Urothelium cell line (cell line): ENCODE results near the gene SLAIN2.
A peak's percentile ranks its signal among the peaks of the same experiment; 100 is the strongest.

ENCODE experiments used
- DNase-seq: peaks from one replicate; pipeline ENCODE4 v3.0.0; 2011; ENCODE audit warnings: low spot score, mixed read lengths
- FAIRE-seq: peaks from 2 replicates; lab custom pipeline; 2011; peaks lifted over from hg19 to GRCh38; lab: Jason Lieb, UNC

Gene SLAIN2

DNA sequence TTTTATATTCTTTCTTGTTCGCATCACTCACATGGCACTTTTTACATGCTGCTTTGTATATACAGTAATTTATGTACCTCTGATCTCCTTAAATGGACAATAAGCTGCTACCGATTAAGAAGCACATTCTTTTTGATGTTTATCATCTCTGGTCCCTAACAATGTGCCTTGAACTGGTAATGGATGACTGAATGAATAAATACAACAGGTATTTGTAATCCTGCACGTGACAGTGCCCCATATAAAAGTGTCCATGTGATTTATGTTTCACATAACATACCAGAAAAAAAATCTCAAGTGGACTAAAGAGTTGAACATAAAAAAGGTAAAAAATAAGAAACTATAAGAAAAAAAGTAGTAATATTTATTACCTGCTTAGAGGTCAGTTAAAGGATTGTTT, 7.7 kb upstream of the SLAIN2 start:
- no peak for FAIRE-seq
- DNase-seq, result no peak

DNA sequence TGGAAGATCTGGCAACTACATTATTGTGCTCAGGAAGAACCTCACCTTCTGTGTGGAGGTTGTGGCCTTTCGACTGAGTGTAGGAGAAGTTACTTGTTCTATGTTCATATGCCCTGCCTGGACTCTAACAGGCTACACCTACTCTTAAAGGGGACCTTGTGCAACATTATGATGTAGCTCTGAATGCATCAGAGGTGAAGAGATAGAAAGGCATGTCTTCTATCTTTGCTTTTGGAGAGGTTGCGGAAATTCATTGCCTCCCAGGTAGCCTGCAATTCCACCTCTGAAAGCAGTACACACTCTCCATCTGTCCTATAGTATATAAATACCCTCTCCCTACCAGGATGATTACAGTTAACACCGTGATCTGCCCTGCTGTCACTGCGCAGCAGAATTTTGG, 7.1 kb upstream of the SLAIN2 start:
- DNase-seq (no peak), FAIRE-seq (peak; percentile 61)

DNA sequence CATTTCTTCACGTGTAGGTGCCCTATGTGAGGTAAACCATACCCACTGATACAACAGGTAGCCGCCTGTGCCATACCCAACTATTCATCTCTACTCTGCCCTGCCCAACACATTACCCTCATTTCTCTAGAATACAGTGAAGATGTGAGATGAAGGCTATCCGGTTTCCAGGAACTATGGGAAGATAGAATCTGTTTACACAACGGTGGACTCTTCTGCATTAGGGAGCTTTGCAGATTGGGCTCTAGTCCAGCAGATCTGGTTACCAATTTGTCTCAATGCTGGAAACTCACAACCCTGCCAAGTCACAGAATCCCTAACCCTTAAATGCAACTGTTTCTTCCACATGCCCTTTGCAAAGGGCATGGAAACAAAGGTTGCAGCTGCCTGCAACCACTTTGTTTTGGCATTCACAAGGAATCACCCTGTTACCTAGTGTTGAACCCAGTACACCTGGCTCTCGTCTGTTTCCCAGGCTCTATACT, 6.4 kb upstream of the SLAIN2 start:
- DNase-seq (no peak), FAIRE-seq (no peak)

DNA sequence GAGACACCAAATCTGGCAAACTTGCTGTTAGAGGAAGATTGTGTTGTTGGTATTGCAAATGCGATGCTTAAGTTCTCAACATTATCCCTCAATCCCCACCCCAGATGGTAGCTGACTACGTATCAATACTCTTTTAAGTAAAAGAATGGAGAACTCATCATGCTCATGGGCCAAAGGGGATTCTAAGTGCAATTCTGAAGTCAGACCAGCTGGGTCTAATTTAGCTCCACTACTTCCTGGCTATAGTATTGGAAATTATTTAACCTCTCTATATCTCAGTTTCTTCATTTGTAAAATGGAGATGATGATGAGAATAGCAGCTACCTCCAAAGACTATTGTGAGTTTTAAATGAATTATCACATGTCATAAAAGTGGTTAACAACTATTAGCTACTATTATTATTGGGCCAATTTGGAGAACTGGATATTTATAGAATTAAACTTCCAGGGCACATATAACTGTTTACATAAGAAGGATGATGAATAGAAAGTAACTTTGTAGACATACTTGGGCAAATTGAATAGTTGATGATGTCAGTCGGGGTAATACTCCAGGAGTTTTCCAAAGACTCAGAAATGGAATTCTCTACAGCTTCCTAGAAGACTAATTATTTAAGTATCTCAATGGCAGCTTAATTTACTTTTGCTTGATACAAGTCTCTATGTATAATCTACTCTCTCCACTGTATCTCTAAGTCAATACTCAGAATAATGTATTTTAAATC, 5.0 kb upstream of the SLAIN2 start:
- no peak for FAIRE-seq
- DNase-seq, result no peak

DNA sequence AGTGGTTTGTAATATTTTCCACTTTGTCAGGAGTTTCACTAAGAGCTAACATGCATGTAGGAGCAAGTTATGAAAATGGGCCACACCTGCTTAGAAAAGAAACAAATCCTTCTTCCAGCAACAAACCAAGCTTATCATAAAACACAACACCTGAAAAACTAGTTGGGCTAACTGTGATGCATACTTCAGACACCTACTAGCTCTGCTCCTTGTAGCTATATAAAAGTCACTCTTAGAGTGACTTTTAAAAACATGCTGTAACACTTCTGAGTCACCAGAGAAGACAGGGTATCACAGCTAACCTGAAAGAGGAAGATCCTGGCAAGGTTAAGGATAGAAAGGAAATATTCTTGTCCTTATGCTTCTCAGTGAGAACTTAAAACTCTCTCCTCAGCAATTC, 3.6 kb upstream of the SLAIN2 start:
- FAIRE-seq, result no peak

DNA sequence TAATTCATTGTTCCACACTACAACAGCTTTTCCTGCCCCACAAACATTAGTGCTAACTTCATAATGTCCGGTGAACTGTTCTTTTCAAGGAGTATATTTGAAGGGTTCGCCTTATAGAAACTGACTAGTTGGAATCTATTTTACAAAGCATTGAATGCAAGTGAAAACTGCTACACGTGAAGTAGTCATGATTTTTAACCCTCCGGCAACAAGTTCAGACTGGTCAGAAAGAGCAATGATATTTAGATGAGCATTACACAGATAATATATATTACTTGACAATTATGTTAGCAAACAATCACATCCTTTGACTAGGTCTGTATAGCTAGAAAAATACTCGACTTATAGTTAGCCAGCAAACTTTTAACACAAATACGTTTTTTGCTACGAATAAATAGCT, 1.7 kb upstream of the SLAIN2 start:
- no peak for FAIRE-seq
- DNase-seq, result no peak

More for the DNA sequence above, 3.6 kb upstream of the SLAIN2 start:
- no peak for DNase-seq

DNA sequence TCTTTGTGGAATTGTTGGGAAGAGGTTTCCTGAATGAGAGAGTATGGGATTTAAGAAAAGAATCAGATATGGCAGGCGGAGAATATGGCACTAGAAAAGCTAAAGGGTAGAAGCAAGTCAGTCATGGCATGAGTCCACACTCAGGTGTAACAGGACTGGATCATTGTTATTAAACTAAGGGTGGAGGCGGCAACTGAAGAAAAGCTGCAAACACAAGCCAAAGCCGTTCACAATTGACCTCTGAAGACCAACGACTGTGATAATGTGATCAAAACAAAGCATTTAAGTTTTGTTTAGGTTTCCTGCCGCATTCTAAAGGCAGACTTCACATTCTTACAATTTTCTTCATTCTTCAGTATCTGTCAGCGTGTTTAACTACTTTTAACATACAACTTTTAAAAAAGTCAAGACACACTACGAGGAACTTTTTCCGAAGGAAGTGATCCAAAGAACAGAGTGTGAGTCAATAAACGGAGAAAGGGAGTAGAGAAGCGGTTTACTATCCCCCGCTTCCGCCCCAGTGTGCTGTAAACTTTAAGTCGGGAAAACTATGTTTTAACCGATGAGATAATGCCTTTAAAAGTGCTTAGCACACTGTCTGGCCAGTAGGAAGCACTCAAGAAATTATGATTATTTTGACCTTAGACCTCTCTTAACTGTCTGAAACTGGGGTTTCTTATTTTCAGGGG, 909 bp upstream of the SLAIN2 start:
- FAIRE-seq, result no peak
- peak; percentile 50 for DNase-seq

DNA sequence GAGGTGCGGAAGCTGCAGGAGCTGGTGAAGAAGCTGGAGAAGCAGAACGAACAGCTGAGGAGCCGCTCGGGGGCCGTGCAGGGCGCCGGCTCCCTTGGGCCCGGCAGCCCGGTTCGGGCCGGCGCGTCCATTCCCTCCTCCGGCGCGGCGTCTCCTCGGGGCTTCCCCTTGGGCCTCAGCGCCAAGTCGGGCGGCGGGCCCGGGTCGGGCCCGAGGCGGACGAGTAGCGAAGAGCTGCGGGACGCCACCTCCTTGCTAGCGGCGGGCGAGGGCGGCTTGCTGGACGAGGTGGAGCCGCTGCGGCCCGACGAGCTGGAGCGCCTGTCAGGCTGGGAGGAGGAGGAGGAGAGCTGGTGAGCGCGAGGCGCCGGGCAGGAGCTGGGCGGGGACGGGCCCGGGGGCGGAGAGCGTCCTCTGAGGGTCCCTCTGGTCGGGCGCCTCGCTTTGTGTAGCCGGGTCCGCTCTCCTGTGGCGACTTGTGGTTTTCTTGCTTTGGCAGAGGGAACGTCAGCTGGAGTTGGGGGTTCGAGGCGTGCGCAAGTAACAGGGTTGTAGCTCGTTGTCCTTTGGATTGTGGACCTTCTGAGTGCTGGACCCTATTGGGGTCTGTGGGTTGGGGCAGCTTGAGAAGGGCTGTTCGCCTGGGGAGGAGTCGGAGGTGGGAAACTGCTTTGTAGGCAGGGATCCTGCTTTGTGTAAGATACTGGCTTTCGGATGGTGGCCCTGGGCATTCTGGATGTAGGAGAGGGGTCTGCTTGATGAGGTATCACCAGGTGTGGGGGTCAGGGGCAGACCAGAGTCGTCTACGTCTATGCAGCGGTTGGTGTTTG, 662 bp downstream of the SLAIN2 start:
- DNase-seq (peak; percentile 64), FAIRE-seq (no peak)

DNA sequence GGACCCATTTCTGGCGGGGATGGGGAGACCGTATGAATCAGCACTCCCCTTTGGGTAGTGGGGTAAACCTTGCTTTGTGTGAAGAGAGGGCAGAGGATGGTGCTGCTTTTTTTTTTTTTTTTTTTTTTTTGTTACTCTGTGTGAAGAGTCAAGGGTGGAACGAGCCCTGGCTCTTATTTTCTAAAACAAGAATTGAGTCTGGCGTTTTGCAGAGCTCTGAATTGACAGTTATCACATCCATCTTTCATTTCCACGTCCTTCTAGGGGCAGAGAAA, 1.2 kb downstream of the SLAIN2 start:
- FAIRE-seq, result no peak
- no peak for DNase-seq

DNA sequence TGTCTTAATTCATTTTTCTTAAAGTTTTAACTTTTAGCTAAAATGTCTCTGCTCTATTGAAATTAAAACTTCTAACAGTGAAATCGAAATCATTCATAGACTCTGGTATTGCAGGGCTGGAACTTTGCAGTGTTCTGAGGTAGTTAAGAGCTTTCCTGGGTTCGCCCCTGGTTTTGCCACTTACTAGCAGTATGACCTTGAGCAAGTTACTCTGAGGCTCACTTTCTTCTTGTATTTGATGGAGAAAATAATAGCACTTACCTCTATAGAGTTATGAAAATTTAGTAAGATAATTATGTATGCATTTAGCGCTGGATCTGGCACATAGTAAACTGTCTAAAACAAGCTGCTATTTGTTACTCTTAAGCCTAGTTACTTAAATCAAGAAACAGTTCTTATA, 1.7 kb downstream of the SLAIN2 start:
- DNase-seq, result no peak
- FAIRE-seq, result no peak

DNA sequence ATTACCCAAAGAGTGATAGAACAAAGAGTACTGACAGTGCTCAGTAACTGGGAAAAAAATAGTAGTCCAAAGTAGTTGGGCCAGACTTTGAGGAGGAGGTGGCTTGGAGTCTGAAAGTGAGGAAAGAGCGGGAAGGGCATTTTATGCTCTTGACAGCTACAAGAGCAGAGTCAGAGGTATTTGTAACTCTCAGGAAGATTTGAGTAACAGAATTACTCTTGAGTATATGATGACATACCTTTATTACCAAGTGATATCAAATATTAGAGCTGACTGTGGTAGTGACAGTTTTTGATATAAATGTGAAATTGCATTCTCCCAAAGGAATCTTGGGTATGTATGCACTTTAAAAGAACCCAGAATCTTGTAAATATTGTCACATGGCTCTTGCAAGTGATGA, 2.2 kb downstream of the SLAIN2 start:
- FAIRE-seq, result no peak
- no peak for DNase-seq

DNA sequence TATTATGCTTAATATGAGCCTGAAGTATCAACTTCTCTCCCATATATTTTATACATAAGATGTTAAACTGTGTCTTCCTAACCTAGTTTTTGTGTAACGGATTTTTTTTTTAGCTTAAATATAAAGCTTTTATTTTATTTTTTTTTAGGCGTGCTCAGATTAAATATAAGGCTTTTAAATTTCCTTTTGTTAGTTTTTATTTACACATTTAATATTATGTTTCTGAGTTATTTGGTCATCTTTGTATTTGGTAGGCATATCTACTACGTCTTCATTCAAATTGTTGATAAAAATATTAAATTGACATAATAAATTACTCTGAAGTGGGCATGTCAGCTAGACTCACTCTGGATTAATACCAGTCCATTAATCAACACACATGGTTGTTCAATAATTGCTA, 4.2 kb downstream of the SLAIN2 start:
- FAIRE-seq, result no peak
- no peak for DNase-seq

DNA sequence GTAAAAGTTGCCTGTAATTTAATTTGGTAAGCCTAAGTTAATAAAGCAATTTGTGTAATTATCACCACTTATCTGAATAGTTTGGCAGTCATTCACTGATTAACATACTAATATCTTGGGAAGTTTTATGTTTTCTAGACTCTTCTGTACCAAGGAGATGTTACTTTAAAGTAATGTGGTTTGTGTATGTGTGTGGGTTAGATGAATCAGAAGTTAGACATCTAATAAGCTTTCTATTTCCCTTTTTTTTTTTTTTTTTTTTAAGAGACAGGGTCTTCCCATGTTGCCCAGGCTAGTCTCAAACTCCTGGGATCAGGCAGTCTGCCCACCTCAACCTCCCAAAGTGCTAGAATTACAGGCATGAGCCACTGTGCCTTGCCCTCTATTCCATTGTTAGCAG, 5.3 kb downstream of the SLAIN2 start:
- no peak for FAIRE-seq
- no peak for DNase-seq

DNA sequence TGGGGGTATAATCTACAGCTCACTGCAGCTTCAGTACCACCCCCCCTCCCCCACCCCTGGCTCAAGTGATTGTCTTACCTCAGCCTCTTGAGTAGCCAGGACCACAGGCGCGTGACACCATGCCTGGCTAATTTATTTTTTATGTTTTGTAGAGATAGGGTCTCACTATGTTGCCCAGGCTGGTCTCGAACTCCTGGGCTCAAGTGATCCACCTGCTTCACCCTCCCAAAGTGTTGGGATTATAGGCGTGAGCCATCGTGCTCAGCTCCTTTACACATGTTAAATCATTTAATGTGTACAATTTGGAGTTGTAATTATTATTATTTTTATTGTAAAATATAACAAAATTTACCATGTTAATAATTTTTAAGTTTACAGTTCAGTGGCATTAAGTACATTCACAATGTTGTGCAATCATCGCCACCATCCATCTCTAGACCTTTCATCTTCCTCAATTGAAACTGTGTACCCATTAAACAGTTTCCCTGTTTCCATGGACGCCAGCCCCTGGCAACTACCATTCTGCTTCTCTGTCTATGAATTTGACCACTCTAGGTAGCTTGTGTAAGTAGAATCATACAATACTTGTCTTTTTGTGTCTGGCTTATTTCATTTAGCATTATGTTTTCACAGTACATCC, 6.1 kb downstream of the SLAIN2 start:
- FAIRE-seq (no peak), DNase-seq (no peak)

DNA sequence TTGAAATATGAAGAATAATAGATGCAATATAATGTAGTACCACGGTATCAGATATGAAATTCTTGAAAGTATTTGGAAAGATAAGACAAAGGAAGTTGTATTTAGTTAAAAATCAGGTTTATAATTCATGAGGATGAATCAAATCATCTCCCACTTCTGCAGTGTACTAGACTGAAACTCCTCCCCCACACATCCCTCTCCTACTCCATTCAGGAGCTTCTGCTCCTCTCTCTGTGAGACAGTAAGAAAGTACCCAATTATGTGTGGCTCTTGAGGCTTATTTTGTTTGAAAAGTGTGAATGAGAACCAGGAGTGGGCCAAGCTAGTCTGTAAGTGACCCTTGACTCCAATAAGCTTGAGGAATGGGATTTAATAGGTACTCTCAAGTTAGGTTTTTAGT, 9.5 kb downstream of the SLAIN2 start:
- FAIRE-seq (no peak), DNase-seq (no peak)

DNA sequence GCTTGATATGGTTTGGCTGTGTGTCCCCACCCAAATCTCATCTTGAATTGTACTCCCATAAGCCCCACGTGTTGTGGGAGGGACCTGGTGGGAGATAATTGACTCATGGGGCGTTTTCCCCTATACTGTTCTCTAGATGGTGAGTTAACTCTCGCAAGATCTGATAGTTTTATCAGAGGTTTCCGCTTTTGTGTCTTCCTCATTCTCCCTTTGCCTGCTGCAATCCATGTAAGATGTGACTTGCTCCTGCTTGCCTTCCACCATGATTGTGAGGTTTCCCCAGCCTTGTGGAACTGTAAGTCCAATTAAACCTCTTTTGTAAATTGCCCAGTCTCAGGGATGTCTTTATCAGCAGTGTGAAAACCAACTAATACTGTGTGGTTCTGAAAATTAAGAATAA, 11.5 kb downstream of the SLAIN2 start:
- DNase-seq (no peak), FAIRE-seq (no peak)

DNA sequence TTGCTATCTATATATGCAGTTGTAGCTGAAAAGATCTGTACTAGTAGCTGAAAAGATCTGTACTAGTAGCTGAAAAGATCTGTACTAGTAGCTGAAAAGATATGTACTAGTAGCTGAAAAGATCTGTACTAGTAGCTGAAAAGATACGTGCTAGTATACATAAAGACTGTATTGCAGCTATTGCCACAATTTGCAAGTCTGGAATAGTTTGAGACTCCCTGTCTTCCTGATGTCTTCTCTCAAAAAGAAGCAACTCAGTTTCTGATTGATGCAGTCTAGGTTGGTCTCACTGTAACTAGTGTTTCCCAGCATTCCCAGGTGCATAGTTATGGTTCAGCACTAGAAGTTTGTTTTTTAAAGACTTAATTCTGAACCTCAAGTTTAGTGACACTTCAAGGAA, 15.0 kb downstream of the SLAIN2 start:
- FAIRE-seq (peak; percentile 56), DNase-seq (no peak)

DNA sequence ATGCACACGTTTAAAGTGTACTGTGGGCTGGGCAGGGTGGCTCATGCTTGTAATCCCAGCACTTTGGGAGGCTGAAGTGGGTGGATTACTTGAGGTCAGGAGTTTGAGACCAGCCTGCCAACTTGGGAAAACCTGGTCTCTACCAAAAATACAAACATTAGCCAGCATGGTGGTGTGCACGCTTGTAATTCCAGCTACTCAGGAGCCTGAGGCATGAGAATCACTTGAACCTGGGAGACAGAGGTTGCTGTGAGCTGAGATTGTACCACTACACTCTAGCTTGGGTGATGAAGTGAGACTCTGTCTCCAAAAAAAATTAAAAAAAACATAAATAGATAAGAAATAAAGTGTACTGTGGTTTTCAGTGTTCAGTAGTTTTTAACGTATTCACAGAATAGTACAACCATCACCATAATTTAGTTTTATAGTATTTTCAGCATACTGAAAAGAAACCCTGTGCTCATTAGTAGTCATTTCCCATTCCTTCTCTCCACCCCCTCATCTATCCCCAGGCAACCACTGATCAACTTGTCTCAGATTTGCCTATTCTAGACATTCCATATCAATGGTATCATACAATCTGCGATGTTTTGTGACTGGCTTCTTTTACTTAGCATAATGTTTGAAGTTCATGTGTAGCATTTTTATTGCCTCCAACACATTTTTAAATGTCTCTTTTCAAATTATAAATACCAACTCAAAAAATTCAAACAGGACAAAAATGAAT, 19.1 kb downstream of the SLAIN2 start:
- DNase-seq (peak; percentile 13), FAIRE-seq (peak; percentile 71)

DNA sequence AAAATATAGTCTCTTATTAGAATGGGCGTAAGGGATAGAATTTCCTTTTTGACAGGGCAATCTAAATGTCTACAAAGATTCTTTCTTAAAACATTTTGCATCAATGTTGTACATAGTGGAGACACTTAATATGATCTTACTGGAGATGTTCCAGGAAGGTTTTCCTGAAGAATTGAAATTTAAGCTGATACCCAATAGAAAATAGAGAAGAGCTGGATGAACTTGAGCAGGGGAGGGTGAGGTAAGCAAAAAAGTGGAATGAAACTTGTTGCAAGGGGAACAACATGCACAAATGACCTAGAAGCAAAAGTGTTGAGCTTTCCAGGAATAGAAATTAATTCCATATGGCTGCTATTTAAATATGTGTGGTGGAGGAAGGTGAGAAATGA, 19.7 kb downstream of the SLAIN2 start:
- FAIRE-seq (no peak), DNase-seq (no peak)

DNA sequence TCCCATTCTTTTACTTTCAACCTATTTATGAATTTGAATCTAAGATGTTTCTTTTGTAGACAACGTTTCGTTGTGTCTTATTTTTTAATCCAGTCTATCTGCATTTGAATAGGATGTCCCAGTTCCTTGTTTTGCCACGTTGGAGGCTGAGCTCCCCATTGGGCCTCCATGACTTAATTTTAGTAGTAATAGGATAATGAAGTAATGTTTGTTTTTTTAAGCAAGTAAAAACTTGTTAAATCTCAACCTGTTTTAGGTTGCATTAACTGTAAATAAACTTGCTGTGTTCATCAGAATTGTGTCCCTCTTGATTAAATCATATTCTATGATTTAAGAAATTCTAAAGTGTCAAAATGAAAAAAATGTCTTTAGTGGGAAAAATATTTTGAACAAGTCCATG, 25.3 kb downstream of the SLAIN2 start:
- DNase-seq (no peak), FAIRE-seq (no peak)

DNA sequence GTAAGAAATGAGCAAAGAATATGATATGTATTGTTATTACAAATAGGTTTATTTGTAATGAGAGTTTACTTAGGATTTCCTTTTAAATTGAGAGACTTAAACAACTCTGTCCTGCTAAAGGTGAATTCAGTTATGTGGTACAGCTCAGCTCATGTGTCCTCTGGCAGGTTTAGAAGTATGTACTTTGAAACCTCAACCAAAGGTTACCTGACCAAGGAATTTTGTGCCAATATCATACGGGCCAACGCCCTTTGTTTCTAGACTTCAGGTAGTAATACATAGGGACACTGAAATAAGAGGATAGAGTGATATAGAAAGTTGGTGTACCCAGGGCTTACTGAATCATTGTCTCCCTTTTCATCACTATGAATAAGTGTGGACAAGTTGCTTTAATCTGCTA, 25.7 kb downstream of the SLAIN2 start:
- DNase-seq, result no peak
- no peak for FAIRE-seq
